C1 segment of cervical spinal cord (tissue), 14 donors: ENCODE measurements around the gene COL15A1.

Experiments
- DNase-seq, 14 donors: peaks; one replicate each; lab custom pipeline; 2025; lab: John Stamatoyannopoulos, UW

Gene COL15A1

DNA sequence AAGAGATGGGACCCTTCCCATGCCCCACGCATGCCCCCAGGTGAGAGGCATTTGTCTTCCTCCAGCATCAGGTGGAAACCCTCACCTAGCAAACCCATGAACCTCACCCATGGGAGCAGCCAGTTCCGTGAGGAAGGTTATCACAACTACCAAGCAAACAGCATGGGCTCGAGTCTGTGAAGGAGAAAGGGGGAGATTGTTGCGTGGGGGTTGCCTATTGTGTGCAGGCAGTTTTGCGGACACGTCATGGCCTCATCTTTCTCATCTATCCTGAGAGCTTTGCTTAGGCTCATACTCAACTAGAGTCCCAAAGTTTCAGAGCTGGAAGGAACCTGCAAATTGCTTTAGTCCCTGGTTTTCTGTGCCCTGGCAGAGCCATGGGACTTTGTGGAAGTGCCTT lies 87.6 kb downstream of the COL15A1 start:
- DNase-seq = no peak

DNA sequence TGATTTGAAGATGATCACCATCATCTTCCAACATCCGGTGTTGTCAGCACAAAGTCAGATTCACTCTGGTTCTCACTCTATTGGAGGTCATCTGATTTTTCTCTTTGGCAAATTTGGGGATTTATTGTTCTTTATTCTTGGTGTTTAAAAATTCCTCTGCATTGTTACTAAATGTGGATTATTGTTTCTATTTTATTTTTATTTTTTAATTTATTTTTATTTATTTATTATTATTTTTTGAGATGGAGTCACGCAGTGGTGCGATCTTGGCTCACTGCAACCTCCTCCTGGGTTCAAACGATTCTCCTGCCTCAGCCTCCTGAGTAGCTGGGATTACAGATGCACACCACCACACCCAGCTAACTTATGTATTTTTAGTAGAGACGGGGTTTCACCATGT lies 88.3 kb downstream of the COL15A1 start:
- no peak for DNase-seq

DNA sequence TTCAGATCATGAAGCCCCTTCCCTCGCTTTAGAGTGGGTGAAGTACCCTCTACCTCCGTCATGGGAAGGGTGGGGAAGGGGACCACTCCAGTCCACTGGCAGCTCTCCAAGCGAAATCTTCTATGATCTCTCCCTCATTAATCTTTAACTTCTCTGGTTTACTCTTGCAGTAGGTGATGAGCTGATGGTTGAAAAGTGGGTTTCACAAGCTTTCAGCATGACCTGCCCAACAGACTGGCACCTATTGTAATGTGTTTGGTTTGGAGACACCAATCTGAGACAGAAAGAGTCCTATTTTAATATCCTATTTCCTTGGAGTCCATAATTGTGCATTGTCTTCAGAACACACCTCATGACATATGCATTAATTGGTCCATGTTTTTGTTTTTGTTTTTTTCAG lies 90.4 kb downstream of the COL15A1 start:
- DNase-seq = no peak

DNA sequence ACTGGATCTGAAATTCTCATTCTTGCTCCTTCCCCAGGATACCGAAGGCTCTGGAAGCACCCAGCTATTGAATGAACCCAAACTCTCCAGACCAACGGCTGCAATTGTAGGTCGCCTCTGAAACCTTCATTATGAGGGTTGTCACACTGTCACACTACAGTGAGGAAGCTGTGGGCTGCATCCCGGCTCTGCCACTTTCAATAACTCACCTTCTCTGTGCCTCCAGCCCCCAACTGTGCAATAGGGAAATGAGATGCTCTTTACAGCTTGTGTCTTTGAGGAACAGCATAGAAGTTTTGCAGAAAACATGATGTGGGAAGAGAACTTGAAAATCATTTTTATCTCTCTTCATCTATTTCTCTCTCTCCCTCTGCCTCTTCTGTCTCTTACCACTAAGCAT lies 91.6 kb downstream of the COL15A1 start:
- no peak for DNase-seq

DNA sequence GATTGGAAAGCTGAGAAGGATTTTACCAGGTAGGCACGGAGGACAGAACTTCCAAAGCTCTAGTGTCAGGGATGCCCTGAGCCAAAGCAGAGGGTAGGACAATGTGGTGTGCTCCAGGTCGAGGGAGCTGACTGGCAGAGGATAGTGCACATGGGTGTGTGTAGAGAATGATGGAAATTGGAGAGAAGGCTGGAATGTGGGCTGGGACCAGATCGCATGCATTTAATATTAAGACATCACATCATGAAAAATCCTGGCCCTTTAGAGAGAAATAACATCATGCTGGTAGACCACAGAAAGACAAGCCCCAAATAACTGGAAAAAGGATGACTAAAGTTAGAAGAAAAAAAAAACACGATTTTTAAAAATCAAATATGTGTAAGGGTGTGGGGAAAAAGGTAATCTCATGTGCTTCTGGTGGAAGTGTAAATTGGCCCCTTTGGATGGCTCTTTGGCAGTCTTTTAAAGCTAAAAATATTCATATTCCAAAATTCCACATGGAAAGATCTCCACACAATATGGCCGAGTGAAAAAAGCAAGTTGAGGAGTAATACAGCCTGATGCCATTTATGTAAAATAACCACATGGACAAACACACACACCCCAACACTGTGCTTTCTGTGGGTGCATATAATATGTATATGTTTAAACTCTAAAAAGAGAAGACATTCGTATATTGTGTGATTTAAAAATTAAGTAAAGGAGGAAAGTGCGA lies 94.2 kb downstream of the COL15A1 start:
- no peak for DNase-seq

DNA sequence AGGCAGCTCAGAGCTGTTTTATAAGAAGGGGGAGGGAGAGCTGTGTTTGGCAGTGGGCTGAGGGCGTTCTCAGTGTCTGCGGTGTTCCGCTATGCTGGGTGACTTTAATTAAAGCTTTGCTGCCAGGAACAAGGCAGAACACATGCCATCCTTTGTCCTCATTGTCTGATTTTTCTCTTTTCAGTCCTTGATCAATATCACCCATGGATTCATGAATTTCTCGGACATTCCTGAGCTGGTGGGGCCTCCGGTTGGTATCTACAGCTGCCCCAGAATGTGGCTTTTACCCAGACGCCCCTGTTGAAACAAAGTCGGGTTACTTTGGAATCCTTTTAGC lies 94.7 kb downstream of the COL15A1 start:
- DNase-seq = no peak

DNA sequence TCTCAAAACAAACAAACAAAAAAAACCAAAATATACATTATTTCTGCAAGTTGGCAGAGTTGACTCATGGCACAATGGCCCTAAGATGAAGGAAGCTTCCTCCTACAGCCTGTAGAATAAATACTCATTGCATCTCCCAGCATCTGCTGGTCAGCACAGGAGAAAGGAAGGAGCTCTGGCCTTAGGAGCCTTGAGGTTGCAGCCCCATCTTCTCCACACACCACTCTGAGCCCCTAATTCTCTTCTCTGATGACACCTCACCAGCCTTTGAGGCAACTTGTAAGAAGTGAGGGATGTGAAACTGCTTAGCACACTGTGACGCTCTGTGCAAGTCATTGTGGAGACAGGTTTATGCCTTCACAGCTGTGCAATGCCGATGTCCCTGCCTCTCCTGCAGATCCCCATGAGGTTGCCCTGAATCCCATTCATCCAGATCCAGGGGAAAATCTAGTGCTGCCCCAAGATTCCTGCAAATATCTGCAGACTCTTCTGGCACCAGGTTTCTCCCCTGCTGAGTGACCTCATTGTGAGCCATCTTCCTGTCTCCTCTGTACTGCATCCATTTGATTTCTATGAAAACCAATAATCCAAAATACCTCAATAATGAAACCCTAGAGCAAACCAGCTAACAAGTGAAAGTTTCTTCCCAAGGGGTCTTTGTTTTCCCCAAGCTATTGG lies 95.9 kb downstream of the COL15A1 start:
- no peak for DNase-seq

DNA sequence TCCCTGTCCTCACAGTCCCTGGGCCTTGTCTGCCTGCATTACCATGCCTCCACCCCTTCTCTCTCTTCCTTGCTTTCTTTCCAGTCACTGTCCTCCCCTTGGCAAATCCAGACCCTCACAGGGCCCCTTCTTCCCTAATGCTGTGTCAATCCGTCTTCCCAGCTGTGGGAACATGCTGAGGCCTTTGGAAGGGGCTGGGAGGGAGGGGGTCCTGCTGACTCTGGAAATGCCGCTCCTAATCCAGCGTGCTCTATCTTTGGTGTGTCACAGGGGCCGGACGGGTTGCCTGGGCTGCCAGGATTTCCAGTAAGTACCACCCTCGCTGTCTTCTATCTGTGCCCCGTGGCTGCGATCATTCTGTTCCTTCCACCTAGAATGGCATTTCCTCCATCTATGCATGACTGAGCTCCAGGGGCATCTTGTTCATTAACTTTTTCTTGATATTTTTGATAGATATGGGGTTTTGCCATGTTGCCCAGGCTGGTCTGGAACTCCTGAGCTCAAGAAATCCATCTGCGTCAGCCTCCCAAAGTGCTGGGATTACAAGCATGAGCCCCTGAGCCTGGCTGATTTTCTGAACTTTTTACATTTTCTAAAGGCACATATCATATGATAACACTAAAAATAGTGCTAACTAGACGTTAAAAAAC lies 96.7 kb downstream of the COL15A1 start:
- no peak for DNase-seq

DNA sequence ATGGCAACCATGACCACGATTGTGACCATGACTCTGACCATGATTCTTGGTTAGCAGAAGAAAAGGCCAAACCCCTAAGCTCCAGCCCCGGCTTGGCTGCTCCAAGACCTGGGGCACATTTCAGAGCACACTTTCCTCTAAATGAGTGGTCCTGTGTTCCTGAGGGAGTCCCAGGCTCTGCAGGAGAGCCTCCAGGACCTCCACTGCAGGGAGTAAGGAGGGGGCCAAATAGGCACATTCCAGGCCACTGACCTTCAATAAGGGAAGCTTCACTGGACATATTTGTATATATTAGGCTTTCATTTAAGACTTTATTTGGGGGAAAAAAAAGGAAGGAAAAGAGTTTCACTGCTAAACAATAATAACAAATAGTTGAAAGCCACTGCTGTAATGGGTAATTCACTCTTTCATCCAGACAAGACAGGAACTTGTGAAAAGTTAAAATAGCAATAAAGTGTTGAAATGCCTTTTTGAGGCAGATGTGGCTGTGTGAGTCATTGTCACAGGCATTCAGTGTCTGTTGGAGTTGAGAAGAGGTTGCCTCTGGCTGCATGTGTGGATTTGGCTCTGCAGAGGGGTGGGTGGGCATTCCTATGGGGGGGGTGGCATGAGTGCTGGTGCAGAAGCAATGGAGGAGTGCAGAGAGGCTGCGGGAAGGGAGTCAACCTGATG lies 97.3 kb downstream of the COL15A1 start:
- DNase-seq = no peak

DNA sequence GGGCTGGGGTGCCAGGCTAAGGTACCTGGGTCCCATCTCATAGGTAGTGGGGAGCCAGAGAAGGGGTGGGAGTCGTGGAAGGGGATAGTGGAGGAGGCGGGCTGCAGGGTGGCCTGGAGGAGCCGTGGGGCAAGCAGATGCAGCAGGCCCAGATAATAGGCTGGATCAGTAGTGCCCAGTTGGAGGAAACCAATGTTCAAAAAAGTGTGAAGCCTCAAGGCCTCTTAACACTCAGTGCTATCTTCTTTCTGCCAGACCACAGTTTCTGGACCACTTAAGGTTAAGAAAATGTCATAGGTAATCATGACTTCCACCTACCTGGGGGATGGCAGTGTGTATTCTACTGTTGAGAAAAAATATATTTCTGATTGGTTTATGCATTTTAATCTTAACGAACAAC lies 97.9 kb downstream of the COL15A1 start:
- DNase-seq = no peak

DNA sequence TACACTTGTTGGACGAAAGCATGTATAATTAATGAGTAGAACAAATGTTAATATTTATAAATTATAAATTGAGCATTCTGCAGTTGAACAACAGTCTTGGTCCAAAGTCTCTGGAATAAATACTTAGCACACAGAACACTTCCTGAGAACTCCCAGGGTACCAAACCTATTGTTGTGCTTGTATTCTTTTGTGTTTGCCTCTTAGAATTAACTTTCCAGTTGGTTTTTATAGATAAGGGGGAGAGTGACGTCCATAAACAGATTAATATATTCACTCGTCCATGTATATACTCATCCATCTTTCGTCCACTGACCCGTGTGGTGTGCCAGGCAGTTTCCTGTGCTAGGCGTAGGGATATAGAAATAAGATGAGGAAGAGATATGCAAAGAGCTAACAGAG lies 98.9 kb downstream of the COL15A1 start:
- no peak for DNase-seq

DNA sequence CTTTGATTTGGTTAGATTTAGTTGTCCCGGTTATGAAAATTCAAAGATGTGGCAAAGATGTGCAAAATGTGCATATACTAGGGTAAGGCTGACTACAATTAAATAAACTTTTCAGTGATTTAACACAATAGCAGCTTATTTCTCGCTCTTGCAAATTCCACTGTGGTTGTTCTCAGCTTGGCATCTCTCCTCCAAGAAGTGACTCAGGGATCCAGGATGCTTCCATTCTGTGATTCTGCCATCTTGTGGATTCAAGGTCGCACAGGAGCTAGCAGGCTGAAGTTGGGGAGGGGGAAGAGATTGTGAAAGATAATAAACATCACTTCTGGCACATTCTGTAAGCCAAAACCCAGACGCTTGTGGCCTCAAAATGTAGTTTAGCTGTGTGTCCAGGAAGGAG lies 101.1 kb downstream of the COL15A1 start:
- no peak for DNase-seq

DNA sequence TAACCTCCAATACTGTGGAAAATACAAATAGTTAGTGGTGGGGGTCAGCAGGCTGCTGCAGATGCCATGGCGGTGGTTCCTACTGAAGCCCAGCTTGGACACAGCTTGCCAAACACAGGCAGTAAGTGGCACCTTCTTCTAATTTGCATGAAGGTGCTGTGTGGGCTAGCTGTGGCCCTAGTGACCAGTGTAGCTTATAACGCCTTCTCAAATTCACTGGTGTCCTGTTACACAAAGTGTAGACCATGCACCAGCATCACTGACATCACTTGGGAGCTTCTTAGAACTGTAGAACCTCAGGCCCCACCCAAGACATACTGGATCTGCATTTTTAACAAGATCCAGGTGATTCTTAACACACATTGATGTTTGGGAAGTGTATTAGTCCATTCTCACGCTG lies 102.4 kb downstream of the COL15A1 start:
- DNase-seq = no peak

DNA sequence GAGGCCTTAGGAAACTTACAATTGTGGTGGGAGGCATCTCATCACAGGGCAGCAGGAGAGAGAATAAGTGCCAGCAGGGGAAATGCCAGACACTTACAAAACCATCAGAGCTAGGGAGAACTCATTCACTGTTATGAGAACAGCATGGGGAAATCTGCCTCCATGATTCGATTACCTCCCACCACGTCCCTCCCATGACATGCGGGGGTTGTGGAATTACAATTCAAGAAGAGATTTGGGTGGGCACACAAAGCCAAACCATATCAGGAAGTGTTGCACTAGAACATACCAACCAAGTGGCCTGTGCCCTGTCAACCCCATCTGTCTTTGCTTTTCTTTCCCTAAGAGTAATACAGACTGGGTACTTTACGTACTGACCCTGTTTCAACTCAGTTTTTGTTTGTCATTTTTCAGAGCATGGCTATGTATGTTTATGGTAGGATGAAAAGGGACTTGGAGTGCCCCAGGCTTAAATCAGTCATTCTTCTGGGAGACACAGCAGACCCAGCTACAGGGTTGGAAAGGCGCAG lies 102.9 kb downstream of the COL15A1 start:
- DNase-seq = no peak

DNA sequence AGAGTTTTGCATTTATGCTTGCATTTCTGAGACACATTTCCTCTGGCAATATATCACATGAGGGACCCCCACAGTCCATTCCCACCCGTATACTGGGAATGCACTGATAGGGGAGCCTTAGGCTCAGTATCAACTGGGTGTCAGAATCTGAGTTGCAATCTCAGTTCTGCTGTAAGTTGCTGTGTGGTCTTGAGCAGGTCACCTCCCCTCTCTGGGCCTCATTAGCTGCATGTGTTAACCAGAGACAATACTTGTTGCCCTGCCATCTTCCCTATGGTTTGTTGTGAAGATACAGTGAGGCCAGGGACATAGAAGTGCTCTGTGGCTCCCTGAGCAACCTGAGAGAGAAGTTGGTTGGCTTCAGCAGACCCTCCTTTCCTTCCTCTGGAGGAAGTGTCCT lies 105.5 kb downstream of the COL15A1 start:
- no peak for DNase-seq

DNA sequence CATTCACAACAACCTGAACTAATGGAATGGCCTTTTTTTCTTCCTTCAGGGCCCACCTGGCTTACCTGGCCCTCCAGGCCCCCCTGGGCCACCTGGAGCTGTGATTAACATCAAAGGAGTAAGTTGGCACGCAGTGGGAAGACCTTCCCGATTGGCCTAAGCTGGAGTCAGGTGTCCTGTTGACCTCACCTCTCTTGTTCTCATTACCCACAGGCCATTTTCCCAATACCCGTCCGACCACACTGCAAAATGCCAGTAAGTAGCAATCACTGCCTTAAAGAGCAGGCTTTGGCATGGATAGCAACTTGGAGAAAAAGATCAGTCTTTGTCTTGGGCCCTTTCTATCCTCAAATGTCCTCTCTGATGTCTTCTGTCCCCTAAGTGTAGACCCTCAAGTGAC lies 105.9 kb downstream of the COL15A1 start:
- no peak for DNase-seq

DNA sequence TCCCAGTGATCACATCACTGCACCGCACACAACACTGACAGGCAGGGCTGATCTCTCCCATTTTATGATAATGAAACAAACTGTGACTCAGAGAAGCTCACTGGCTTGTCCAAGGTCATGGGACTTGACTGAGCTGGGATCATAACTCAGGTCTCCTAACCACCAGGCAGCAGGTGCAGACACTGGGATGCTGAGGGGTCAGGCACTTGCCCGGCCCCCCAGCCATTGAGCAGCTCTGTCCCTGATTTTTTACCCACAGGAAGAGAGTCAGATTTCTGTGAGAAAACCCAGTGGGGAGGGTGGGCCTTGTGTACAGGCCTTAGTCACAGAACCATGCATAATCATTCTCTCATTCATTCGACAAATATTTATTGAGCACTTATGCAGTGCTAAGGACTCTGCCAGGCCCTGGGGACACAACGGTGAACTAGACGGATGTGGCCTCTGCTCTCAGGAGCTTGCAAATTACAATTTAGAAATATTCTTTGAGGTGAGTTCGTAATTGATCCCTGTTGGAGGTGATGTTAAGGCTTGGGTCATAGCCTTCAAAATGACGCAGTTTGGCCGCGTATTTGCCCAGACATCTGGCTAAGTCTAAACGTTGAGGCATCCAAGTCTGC lies 106.7 kb downstream of the COL15A1 start:
- no peak for DNase-seq

DNA sequence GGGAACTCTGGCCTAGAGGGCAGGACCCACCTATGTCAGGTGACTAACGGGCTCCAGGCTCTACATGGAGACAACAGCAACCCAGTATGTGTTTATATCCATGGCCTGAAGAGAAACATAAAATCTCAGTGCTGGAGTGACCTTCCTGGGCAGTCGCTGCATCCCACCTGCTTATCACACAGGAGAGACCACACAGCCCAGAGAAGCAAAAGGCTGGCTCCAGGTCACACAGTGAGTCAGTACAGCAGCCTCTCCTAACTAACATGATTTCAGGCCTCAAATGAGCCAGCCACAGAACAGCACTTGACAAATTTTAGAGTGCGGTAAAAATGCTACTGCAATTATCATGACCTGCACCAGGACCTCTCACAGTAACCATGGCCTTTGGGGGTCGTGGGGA lies 107.2 kb downstream of the COL15A1 start:
- DNase-seq = no peak

DNA sequence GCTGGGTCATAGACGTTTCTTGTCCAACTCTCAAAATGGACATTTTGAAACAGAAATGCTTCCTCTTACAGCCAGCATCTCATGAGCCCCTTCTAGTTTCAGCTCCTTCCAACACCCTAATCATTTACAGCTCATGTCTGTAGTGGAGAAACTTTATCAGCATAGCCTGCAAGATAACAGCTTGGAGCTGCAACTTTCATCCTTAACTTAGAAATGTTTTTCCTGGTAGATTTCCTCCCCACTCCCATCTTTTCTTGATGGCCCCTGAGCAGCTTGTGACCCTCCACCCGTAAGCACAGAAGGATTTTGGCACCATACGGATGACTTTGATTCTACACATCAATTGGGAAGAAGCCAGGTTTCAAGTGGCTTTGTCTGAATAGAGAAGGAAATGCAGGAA lies 107.7 kb downstream of the COL15A1 start:
- DNase-seq = no peak

DNA sequence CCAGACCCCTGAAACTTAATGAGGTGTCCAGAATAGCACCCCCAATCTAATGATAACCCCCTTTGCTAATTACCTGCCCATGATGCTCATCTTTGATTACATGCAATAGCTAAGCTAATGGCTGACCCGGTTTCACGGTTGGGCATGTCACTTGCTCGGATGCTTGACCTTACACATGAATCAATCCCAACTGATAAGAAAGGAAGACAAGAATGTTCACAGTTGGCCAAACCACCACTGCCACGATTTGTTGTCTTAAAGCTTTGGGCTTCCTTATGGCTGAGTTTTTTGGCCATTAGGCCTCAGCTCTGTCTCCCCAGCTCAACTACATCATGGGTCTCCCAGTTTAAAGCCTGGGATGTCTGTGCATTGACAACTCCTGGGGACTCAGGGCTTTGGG lies 108.1 kb downstream of the COL15A1 start:
- no peak for DNase-seq

DNA sequence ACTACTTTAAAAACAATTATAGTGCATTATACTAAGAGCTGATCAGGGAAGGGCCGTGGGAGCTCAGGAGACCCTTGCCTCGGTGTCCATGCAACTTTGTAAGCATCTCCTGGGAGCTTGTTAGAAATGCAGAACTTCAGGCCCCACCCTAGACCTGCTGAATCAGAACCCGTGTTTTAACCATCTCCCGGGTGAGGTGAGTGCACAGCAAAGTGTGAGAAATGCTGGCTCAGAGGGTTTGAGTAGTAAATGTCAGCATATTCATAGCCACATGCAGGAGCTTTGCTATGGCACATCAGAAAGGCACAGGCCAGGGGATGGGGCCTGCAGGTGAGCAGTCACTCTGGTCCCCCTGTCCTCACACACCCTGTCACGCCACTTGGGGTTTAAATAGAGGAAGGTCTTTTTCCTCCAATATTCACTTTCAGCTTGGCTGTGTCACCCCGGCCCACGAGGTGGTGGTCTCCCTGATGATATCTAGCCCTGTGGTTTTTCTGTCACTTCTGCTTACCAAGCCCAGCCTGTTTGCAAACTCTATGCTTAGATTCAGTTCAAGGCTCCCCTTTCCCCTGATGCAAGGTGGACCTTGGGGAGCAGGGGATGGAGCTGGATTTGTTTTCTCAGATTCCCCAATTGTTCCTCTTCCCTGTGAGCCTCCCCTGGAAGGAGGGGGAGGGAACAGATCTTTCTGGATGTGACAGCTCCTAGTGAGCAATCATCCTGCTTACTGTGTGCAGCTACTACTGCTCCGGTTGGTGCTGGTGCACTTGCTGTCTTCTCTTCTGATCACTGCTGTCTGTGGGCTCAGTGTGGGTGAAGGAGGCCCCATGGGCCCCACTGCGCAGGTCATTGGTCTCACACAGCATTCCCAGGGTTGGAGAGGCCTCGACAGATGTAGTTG lies 109.4 kb downstream of the COL15A1 start:
- DNase-seq = no peak
